NCI-H526 (cell line): ENCODE data around the gene CYSTM1.

Experiments used
- DNase-seq, 2 experiments: peaks; one replicate each; lab custom pipeline; 2025; lab: John Stamatoyannopoulos, UW

CYSTM1 gene, protein sequence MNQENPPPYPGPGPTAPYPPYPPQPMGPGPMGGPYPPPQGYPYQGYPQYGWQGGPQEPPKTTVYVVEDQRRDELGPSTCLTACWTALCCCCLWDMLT

DNA sequence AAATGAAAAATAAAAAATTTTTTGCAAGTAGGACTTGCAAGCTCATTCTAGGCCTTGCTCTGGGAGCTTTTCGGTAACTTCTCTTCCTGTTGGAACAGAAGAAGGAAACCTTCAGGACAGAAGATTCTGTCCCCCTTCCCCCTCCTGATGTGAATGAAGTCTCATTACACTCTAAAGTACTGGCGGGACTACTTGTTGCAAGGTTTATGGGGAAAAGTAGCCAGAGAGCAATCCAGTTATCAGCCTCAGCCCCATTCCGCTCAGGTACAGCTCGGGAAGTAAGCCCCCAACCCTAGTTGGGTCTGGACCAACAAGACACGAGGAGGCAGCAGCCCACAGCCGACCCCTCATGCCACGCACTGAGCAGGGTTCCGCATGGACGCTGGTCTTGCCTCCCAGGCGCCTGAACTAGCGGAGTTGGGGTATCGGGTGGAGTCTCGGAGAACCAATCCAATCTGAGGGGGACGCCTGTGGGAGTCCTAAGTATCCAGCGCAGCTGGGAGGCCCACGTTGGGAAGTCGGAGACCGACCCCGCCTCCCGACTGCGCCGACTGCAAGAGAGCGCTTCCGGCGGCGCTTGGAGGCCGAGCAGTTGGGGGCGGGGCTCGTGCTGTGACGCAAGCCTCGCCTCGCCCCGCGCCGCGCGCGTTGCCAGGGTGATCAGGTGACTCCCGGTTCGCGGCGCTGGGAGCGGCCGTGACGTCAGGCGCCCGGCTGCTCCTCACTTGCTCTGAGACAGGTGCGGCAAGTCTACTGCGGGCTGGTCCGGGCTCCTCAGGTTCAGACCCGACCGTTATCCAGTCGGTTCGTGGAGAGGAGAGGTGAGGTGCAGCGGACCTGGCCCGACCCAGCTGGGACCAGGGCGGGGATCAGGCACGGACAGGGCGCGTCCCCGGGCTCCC is at the start of gene CYSTM1:
CYSTM1 (plus strand) TSS at position 724 of the 902 bp plus-strand sequence. CDS start 19,278 bp downstream, outside the sequence.
- peak; percentile 93 to 99 for DNase-seq

DNA sequence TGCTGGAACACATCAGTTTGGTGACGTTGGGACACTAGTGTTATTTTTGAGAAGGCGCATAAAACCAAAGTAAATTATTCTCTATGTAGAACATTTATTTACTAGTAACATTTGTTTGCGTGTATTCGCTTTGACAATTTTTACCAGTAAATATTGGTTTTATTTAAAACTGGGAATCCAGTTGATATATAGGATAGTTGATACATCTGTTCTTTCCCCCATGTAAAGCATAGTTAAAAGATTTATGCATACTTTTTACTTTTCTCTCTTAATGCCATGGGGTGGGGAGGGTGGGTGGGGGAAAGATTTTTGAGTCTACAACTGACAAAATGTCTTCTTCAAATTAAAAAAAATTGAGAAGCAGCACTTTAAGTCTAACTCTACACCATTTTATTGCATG is 49.4 kb upstream of the CYSTM1 start, which contains the start of gene IGIP:
IGIP (plus strand) TSS at position 301 of the 400 bp plus-strand sequence. CDS start 2,540 bp downstream, outside the sequence.
- DNase-seq = no peak

GRCh38 chr5:140126315-140127012 is 48.5 kb upstream of the CYSTM1 start:
- DNase-seq = no peak

DNA sequence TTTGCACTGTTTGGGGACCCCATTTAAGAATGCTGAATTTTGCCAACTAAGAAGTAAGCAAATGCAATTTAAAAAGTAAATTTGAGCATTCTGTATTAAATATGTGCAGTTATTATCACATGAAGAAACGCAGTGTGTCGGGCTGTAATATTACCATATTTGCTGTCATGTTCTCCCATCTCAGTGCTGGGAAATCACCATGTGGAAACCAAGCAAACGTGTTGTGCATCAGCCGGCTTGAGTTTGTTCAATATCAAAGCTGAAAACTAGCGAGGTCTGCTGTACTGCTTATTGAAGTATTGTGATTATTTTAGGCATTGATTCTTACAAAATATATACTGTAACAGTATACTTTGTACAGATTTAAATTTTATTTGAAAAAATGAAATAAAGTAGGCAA is 46.6 kb upstream of the CYSTM1 start:
- DNase-seq = no peak

GRCh38 chr5:140130949-140131733 is 43.8 kb upstream of the CYSTM1 start:
- DNase-seq = no peak

GRCh38 chr5:140131967-140132409 is 43.0 kb upstream of the CYSTM1 start:
- no peak for DNase-seq

GRCh38 chr5:140133514-140134167 is 41.3 kb upstream of the CYSTM1 start:
- DNase-seq = no peak

DNA sequence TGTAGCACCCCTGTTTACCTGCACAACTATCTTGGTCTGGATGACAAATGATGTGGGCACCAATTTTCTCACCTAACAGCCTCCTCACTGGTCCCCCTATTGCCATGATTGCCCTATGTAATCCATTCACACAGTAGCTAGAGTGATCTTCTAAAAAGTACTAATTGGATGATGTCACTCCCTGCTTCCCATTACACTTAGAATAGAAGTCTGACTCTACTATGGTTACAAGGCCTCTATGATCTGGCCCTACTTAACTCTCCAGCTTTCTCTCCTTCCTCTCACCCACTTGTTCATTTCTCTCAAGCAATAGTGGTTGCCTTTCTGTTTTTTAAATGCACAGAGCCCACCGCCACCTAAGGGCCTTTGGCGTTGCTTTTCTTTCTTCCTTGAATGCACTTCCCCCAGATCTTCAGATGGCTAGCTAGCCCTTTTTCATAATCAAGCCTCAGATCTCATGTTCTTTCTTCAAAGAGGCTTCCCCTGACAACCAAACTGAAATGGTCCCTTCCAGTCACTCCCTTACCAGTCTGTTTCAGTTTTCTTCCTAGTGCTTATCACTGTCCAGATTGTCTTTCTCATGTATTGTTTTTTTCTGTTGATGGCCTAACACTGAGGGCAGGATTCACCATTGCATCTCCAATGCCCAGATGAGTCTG is 40.6 kb upstream of the CYSTM1 start:
- DNase-seq = no peak

DNA sequence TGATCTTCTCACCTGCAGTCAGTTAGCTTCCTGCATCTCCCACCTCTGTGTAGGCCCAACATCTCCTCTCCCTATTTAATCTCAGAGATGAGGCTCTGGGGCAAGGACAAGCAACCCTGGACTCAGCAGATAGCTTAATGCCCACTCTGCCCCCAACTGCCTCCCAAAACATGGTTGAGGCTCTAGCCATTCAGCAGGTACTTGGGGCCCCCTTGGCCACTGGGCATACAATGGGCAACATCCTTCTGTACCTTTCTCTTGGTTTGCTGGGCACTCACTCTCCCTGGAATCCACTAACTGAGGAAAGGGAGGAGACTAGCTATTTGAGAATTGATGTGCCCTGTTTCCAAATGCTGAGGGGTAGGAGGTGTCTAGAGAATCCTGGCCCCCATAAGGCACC is 39.9 kb upstream of the CYSTM1 start:
- no peak for DNase-seq

DNA sequence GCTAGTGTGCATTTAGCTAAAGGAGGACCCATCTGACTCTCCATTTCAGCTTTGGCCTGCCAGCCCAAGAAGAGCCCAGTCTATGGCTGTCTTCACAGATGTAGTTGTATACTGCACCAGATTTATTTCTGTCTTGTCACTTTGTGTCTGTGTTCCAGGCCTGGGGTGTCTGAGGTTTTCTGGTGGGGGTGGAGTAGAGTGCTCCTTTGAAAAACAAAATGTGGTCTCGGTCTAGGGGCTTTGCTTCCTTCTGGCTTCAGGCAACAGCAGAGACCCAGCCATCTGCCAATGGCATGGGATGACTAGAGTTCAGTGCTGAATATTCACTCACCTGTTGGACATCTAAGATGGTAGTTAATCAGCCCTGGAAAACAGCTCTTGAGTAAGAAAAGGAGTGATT is 38.4 kb upstream of the CYSTM1 start:
- no peak for DNase-seq

- no peak for DNase-seq
Measured at GRCh38 chr5:140140435-140140834, 34.6 kb upstream of the CYSTM1 start.

- DNase-seq = no peak
Measured at GRCh38 chr5:140141241-140141640, 33.7 kb upstream of the CYSTM1 start.

DNA sequence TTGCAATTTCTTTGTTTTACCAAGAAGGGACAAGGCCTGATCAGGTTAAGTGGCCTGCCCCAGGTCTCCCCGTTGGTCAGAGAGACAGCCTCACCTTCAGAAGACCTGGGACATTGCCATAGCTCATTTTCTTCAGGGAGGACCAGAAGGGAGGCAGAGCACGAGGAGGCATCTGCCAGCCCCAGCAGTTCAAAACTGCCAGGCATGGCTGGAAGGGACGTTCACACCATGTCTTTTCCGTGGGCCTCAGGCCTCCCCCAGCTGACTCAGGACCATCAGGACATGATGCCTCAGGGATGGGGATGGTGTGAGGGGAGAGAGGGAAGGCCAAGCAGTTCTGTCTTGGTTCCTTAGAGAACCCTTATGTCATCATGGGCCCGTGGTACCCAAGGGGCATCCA is 32.7 kb upstream of the CYSTM1 start:
- DNase-seq = no peak

DNA sequence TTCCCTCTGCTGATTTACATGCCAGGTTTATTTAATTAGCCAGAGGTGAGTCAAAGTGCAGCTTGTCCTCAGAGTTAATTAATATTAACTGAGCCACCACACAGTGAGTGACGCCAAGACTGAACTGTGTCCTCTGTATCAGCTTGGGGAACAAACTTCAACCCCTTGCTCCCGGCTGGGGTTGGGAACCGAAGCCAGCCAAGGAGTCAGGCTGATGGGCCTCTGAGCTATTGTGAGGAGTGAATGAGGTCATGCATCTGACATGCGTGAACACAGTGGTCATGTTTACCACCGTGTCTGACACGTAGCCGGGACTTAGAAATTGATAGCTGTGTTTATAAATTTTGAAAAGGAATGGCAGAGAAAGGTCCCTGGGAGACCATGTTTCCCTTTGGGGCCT is 32.1 kb upstream of the CYSTM1 start:
- no peak for DNase-seq

GRCh38 chr5:140143521-140144258 is 31.3 kb upstream of the CYSTM1 start:
- no peak for DNase-seq

DNA sequence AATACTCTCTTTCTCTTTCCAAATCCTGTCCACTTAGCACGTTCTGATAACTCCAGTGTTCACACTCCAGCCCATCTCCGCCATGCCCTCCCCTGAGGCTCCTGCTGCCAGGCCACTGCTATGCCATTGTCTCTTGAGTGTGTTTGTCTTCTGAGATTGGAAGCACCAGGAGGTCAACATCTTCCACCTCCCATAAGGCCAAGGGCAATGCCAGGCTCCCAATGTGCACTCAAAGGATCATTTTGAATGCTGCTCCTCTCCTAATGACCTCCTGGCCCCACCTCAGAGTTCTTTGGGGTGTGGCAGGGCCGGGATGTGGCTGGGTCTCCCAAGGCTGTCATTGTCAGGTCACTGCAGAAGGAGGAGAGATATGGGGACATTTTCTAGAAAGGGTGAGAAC is 29.7 kb upstream of the CYSTM1 start:
- no peak for DNase-seq

GRCh38 chr5:140145818-140146522 is 29.0 kb upstream of the CYSTM1 start:
- DNase-seq = peak in 1 of 2 experiments; percentile 85

GRCh38 chr5:140146523-140146842 is 28.5 kb upstream of the CYSTM1 start:
- no peak for DNase-seq

GRCh38 chr5:140147460-140147859 is 27.5 kb upstream of the CYSTM1 start:
- DNase-seq = no peak

DNA sequence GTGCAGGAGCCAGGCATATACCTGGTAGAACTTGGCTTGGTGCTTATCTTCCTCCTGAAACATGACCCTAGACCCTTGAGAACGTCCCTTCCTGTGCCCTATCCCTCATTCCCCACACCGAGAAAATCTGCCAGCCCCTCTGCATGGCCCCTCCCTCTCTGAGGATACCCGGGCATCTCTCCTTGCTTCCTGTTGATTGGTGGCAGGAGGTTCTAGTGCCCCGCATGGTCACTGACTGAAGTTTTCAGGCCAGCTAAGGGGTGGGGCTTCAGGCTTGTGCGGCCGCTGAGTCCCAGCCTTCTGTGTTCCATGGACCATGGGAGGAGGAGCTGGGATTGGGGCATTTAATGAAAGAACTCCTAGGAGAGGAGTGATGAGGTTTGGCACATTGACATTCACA is 26.5 kb upstream of the CYSTM1 start:
- peak in 1 of 2 experiments; percentile 61 for DNase-seq
